ENCODE results near the gene LSAMP.

DNA sequence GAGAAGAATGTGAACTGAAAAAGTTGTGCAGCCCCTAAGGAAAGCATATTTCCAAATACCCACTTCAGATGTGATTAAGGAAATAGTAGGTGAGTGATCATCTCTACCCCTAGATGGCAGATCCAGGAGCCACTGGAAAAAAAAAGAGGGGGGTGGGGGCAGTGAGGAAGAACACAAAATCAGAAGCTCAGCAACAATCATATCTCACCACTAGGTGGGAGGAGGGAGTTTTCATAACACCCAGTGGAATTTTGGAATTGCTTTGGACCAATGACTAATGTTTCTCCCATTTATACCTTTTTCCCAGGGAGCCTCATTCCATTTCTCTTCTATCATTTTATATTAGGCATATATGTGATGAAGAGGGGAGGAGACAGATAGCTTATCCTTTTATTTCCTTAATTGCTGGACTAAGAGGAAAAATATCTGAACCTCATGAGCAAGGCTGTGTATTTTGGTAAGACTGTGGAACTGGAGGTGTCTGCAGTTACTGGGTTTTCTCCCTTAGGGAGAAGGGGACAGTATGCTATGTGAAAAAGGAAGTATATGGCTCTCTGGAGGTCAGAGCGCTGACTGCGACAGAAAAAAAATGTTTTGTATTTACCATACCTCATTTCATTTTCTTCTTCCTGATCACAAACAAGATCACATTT, 458.6 kb downstream of the LSAMP start:
- TF ChIP-seq CTCF (IDR thresholded peaks at IDR 0.05; ENCODE audit: borderline replicate concordance, extremely low read depth, low read length, poor library complexity, severe bottlenecking): peak; percentile 36
- no peak for TF ChIP-seq EZH2 (IDR thresholded peaks at IDR 0.05; ENCODE audit: borderline replicate concordance, low read depth, low read length, severe bottlenecking)

Data from DND-41 (cell line).